Measurements from ENCODE around the gene SNX24. TPM values are rescaled to one million over a fixed set of nuclear protein-coding genes. Genes with fewer than 3 reads are reported as not detected.

The SNX24 gene
- total and polyA plus RNA-seq, 2 experiments from 2014 or later: 18.0 to 27.5 TPM

DNA sequence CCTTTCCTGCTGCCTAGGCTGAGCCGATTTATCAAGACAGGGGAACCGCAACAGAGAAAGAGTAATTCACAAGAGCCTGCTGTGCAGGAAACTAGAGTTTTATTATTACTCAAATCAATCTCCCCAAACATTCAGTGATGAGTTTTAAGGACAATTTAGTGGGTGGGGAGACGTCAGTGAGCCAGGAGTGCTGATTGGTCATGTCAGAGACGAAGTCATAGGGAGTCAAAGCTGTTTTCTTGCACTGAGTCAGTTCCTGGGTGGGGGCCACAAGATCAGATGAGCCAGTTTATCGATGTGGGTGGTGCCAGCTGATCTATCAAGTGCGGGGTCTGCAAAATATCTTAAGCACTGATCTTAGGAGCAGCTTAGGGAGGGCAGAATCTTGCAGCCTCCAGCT, 19.0 kb downstream of the SNX24 start:
- H4K20me1 ChIP-seq (replicated peaks; ENCODE audit: insufficient read depth): no peaks in the 10 kb centered on the region
- H3K4me1 ChIP-seq (ENCODE audit: insufficient read depth): peaks cover 26% of the 10 kb centered on the region
- H3K36me3 Mint-ChIP-seq (ENCODE audit: low read depth): no peaks in the 10 kb centered on the region; the same call in 2 of the 3 replicates
- H3K27me3 ChIP-seq (ENCODE audit: insufficient read depth): no peaks in the 10 kb centered on the region
- no peak overlapping the region; the same call in 1 of the 2 replicates for H3K27ac Mint-ChIP-seq
- H3K27ac ChIP-seq (ENCODE audit: low read depth): no peak overlapping the region
- H3K9me2 ChIP-seq (ENCODE audit: insufficient read depth): peaks cover 4% of the 10 kb centered on the region; the same call in 1 of the 2 replicates
- peaks cover 31% of the 10 kb centered on the region for H3K4me1 Mint-ChIP-seq
- H3K4me3 ChIP-seq: no peak overlapping the region
- TF ChIP-seq STAT1 (IDR thresholded peaks at IDR 0.05; ENCODE audit: unreplicated experiment) (no peak), EZH2phosphoT487 (IDR thresholded peaks at IDR 0.05; ENCODE audit: unreplicated experiment) (no peak), ZNF114 (CRISPR knock-in tag; IDR thresholded peaks at IDR 0.05) (no peak), ZNF331 (CRISPR knock-in tag; IDR thresholded peaks at IDR 0.05; ENCODE audit: low read depth) (no peak), JUNB (IDR thresholded peaks at IDR 0.05; ENCODE audit: unreplicated experiment) (no peak), NANOG (IDR thresholded peaks at IDR 0.05; ENCODE audit: borderline replicate concordance) (no peak), CREB1 (CRISPR knock-in tag; IDR thresholded peaks at IDR 0.05; ENCODE audit: low read depth) (no peak)
- TF ChIP-seq, protein P1, sequence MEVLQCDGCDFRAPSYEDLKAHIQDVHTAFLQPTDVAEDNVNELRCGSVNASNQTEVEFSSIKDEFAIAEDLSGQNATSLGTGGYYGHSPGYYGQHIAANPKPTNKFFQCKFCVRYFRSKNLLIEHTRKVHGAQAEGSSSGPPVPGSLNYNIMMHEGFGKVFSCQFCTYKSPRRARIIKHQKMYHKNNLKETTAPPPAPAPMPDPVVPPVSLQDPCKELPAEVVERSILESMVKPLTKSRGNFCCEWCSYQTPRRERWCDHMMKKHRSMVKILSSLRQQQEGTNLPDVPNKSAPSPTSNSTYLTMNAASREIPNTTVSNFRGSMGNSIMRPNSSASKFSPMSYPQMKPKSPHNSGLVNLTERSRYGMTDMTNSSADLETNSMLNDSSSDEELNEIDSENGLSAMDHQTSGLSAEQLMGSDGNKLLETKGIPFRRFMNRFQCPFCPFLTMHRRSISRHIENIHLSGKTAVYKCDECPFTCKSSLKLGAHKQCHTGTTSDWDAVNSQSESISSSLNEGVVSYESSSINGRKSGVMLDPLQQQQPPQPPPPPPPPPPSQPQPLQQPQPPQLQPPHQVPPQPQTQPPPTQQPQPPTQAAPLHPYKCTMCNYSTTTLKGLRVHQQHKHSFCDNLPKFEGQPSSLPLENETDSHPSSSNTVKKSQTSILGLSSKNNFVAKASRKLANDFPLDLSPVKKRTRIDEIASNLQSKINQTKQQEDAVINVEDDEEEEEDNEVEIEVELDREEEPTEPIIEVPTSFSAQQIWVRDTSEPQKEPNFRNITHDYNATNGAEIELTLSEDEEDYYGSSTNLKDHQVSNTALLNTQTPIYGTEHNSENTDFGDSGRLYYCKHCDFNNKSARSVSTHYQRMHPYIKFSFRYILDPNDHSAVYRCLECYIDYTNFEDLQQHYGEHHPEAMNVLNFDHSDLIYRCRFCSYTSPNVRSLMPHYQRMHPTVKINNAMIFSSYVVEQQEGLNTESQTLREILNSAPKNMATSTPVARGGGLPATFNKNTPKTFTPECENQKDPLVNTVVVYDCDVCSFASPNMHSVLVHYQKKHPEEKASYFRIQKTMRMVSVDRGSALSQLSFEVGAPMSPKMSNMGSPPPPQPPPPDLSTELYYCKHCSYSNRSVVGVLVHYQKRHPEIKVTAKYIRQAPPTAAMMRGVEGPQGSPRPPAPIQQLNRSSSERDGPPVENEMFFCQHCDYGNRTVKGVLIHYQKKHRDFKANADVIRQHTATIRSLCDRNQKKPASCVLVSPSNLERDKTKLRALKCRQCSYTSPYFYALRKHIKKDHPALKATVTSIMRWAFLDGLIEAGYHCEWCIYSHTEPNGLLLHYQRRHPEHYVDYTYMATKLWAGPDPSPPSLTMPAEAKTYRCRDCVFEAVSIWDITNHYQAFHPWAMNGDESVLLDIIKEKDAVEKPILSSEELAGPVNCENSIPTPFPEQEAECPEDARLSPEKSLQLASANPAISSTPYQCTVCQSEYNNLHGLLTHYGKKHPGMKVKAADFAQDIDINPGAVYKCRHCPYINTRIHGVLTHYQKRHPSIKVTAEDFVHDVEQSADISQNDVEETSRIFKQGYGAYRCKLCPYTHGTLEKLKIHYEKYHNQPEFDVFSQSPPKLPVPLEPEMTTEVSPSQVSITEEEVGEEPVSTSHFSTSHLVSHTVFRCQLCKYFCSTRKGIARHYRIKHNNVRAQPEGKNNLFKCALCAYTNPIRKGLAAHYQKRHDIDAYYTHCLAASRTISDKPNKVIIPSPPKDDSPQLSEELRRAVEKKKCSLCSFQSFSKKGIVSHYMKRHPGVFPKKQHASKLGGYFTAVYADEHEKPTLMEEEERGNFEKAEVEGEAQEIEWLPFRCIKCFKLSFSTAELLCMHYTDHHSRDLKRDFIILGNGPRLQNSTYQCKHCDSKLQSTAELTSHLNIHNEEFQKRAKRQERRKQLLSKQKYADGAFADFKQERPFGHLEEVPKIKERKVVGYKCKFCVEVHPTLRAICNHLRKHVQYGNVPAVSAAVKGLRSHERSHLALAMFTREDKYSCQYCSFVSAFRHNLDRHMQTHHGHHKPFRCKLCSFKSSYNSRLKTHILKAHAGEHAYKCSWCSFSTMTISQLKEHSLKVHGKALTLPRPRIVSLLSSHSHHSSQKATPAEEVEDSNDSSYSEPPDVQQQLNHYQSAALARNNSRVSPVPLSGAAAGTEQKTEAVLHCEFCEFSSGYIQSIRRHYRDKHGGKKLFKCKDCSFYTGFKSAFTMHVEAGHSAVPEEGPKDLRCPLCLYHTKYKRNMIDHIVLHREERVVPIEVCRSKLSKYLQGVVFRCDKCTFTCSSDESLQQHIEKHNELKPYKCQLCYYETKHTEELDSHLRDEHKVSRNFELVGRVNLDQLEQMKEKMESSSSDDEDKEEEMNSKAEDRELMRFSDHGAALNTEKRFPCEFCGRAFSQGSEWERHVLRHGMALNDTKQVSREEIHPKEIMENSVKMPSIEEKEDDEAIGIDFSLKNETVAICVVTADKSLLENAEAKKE (CRISPR knock-in tag; IDR thresholded peaks at IDR 0.05): no peak
- TF ChIP-seq, protein P2, sequence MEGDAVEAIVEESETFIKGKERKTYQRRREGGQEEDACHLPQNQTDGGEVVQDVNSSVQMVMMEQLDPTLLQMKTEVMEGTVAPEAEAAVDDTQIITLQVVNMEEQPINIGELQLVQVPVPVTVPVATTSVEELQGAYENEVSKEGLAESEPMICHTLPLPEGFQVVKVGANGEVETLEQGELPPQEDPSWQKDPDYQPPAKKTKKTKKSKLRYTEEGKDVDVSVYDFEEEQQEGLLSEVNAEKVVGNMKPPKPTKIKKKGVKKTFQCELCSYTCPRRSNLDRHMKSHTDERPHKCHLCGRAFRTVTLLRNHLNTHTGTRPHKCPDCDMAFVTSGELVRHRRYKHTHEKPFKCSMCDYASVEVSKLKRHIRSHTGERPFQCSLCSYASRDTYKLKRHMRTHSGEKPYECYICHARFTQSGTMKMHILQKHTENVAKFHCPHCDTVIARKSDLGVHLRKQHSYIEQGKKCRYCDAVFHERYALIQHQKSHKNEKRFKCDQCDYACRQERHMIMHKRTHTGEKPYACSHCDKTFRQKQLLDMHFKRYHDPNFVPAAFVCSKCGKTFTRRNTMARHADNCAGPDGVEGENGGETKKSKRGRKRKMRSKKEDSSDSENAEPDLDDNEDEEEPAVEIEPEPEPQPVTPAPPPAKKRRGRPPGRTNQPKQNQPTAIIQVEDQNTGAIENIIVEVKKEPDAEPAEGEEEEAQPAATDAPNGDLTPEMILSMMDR (conservative IDR thresholded peaks at IDR 0.05; ENCODE audit: low read depth in 2 of 2): no peak
- H3K4me2 ChIP-seq: no peak overlapping the region
- H3F3A ChIP-seq (replicated peaks; ENCODE audit: low read depth): no peaks in the 10 kb centered on the region
- H3K27me3 Mint-ChIP-seq (ENCODE audit: insufficient read depth, low read depth, poor library complexity): no peaks in the 10 kb centered on the region
- no peaks in the 10 kb centered on the region for H3K36me3 ChIP-seq (ENCODE audit: insufficient read depth)
- H3K4me3 Mint-ChIP-seq: no peak overlapping the region
- H3K79me2 ChIP-seq (replicated peaks; ENCODE audit: insufficient read depth): 0 out of 2 replicates have a peak, but pooled peaks cover 3% of the 10 kb centered on the region
- DNase-seq (ENCODE audit: low spot score) (no peak), ATAC-seq (no peak)
- H3K9me3 Mint-ChIP-seq: no peaks in the 10 kb centered on the region
- no peak overlapping the region for H2AFZ ChIP-seq

All from GM23338 (cell line).